Right ventricle myocardium superior (tissue), 1 donor: Measurements from ENCODE around the gene CNTN6. TPM values are rescaled to one million over a fixed set of nuclear protein-coding genes. Genes with fewer than 3 reads are reported as not detected.
"Not testable (repeated sequence)": the region's sequence is repeated elsewhere in the genome, so short reads cannot be mapped to it uniquely, and the experiment has no call there.

Source experiments
- ATAC-seq: fragments of 200-7000 bp; cut with Tn5 transposase; one replicate; pipeline ENCODE4 v1.9.1; 2020; ENCODE audit warnings: mild to moderate bottlenecking; ENCODE audit not compliant: poor library complexity
- DNase-seq: peaks from one replicate; pipeline ENCODE4 v3.0.0-alpha.2; 2020
- intact Hi-C: fragments of 100-400 bp; cut with DNase I; formaldehyde crosslinking; loops from one replicate; pipeline ENCODE4 v1.11.2; 2022
- total RNA-seq: library from RNA; stranded (reverse); fragmentation: NEBNext Ultra II Directional; extraction: Animal tissue kit (Norgen Biotek cat#: 25700); gene quantifications from one replicate; pipeline ENCODE4 v1.2.1, GENCODE V29; 2021
- donor health status: DM: no; HTN: yes; CAD: no; lungs with severe emphysema.

The CNTN6 gene
- total RNA-seq, 1 donor from 2014 or later, result not detected

- DNase-seq (no peak), ATAC-seq (no peak)
- intact Hi-C loops, result no loop called here
Measured at GRCh38 chr3:1375145-1375544, 282.3 kb downstream of the CNTN6 start.

- ATAC-seq, result peak; percentile 59
- no peak for DNase-seq
- intact Hi-C loops, result no loop called here
Measured at GRCh38 chr3:1380926-1381646, 288.3 kb downstream of the CNTN6 start.

- ATAC-seq, result no peak
- DNase-seq, result no peak
- intact Hi-C loops, result no loop called here
Measured at GRCh38 chr3:1381647-1382036, 288.8 kb downstream of the CNTN6 start.

GRCh38 chr3:1387396-1387905 lies 294.6 kb downstream of the CNTN6 start:
- DNase-seq, ATAC-seq, intact Hi-C loops: not testable (repeated sequence)

GRCh38 chr3:1394188-1394587 lies 301.4 kb downstream of the CNTN6 start:
- ATAC-seq, result no peak
- intact Hi-C loops, result no loop called here
- DNase-seq, result peak; percentile 26

GRCh38 chr3:1400571-1400970 lies 307.7 kb downstream of the CNTN6 start:
- intact Hi-C loops, result no loop called here
- DNase-seq, result no peak
- ATAC-seq, result no peak

- no peak for ATAC-seq
- no peak for DNase-seq
- intact Hi-C loops, result no loop called here
Measured at GRCh38 chr3:1404270-1404962, 311.6 kb downstream of the CNTN6 start.

- intact Hi-C loops, result no loop called here
- DNase-seq (no peak), ATAC-seq (no peak)
Measured at GRCh38 chr3:1406250-1406649, 313.4 kb downstream of the CNTN6 start.

- ATAC-seq, result no peak
- intact Hi-C loops, result no loop called here
Measured at GRCh38 chr3:1421577-1421976, 328.8 kb downstream of the CNTN6 start.

GRCh38 chr3:1423566-1424089 lies 330.8 kb downstream of the CNTN6 start:
- ATAC-seq, result no peak
- no peak for DNase-seq
- intact Hi-C loops, result no loop called here

More at GRCh38 chr3:1421577-1421976, 328.8 kb downstream of the CNTN6 start:
- DNase-seq, result no peak

- intact Hi-C loops, result no loop called here
- DNase-seq, result no peak
- no peak for ATAC-seq
Measured at GRCh38 chr3:1439395-1439794, 346.6 kb downstream of the CNTN6 start.

GRCh38 chr3:1442271-1442670 lies 349.4 kb downstream of the CNTN6 start:
- ATAC-seq (no peak), DNase-seq (no peak)
- intact Hi-C loops, result no loop called here

GRCh38 chr3:1444195-1444594 lies 351.4 kb downstream of the CNTN6 start:
- intact Hi-C loops, result no loop called here
- ATAC-seq, result no peak
- no peak for DNase-seq

- no peak for DNase-seq
- no peak for ATAC-seq
Measured at GRCh38 chr3:1446531-1446930, 353.7 kb downstream of the CNTN6 start.

GRCh38 chr3:1447452-1447851 lies 354.6 kb downstream of the CNTN6 start:
- intact Hi-C loops, result no loop called here
- ATAC-seq, result no peak
- DNase-seq, result no peak

More at GRCh38 chr3:1446531-1446930, 353.7 kb downstream of the CNTN6 start:
- intact Hi-C loops, result no loop called here

- DNase-seq, result no peak
- ATAC-seq, result no peak
- intact Hi-C loops, result no loop called here
Measured at GRCh38 chr3:1448443-1448842, 355.6 kb downstream of the CNTN6 start.
